ENCODE data around the gene RITA1. TPM values are rescaled to one million over a fixed set of nuclear protein-coding genes. Genes with fewer than 3 reads are reported as not detected.

RITA1 gene
- total and polyA plus RNA-seq, 2 experiments from 2014 or later, result 20.0 to 40.4 TPM

DNA sequence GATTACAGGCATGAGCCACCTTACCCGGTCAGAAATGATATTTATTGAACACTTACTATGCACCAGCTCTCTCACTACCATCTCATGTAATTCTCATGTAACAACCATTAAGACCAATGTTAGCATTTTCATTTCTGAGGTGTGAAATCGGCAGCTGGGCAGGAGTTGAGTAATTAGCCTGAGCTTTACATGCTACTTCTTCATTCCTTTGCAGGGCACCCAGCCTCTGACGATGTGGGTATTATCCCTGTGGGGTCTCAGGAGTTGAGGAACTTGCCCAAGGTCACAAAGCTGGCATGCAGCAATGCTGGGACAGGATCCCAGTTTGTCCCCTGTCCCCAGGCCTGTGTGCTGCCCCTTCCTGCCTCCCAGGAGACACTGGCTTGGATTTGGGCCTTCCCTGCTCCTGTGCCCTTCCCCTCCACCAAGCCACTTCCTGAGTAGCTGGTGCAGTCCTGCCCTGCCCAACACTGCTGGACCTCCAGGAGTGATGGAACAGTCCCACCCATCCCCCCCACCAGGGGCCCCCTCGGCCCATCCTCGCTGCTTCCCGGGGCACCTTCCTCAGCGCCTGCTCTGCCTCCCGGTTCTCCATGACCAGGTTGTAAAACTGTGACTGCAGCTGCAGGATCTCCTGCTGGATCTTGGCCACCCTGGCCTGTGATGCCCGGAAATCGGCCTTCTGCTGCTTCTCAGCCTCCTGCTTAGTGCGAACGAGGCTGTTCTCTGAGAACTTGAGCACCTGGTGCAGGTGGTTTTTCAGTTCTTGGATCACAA lies 14.7 kb downstream of the RITA1 start:
- Mint-ChIP-seq H3K27ac (no peak overlapping the region), H3K4me3 (no peak overlapping the region), H3K27me3 (ENCODE audit: insufficient read depth, low read depth, poor library complexity) (peaks cover 4% of the 10 kb centered on the region), H3K36me3 (ENCODE audit: low read depth) (no peaks in the 10 kb centered on the region), H3K9me3 (no peaks in the 10 kb centered on the region), H3K4me1 (peaks cover 4% of the 10 kb centered on the region; the same call in 1 of the 3 replicates)
- Histone ChIP-seq H3K4me2 (no peak overlapping the region), H3K9me2 (ENCODE audit: insufficient read depth) (no peaks in the 10 kb centered on the region), H2AFZ (no peak overlapping the region), H3K4me1 (ENCODE audit: insufficient read depth) (no peaks in the 10 kb centered on the region; the same call in 1 of the 2 replicates), H4K20me1 (replicated peaks; ENCODE audit: insufficient read depth) (no peaks in the 10 kb centered on the region), H3K27ac (ENCODE audit: low read depth) (no peak overlapping the region), H3K27me3 (ENCODE audit: insufficient read depth) (no peaks in the 10 kb centered on the region), H3K79me2 (replicated peaks; ENCODE audit: insufficient read depth) (no peaks in the 10 kb centered on the region), H3K4me3 (no peak overlapping the region), H3K36me3 (ENCODE audit: insufficient read depth) (no peaks in the 10 kb centered on the region), H3F3A (replicated peaks; ENCODE audit: low read depth) (no peaks in the 10 kb centered on the region)
- no peak for ATAC-seq
- TF ChIP-seq ZNF331 (CRISPR knock-in tag; IDR thresholded peaks at IDR 0.05; ENCODE audit: low read depth) (no peak), NANOG (IDR thresholded peaks at IDR 0.05; ENCODE audit: borderline replicate concordance) (no peak), EZH2 (IDR thresholded peaks at IDR 0.05; ENCODE audit: low read depth, unreplicated experiment) (no peak), POLR2AphosphoS5 (IDR thresholded peaks at IDR 0.05; ENCODE audit: low read depth) (no peak), EZH2phosphoT487 (IDR thresholded peaks at IDR 0.05; ENCODE audit: unreplicated experiment) (no peak), CREB1 (CRISPR knock-in tag; IDR thresholded peaks at IDR 0.05; ENCODE audit: low read depth) (no peak), STAT1 (IDR thresholded peaks at IDR 0.05; ENCODE audit: unreplicated experiment) (no peak), ZNF114 (CRISPR knock-in tag; IDR thresholded peaks at IDR 0.05) (no peak), JUNB (IDR thresholded peaks at IDR 0.05; ENCODE audit: unreplicated experiment) (no peak)
- TF ChIP-seq, protein P1, sequence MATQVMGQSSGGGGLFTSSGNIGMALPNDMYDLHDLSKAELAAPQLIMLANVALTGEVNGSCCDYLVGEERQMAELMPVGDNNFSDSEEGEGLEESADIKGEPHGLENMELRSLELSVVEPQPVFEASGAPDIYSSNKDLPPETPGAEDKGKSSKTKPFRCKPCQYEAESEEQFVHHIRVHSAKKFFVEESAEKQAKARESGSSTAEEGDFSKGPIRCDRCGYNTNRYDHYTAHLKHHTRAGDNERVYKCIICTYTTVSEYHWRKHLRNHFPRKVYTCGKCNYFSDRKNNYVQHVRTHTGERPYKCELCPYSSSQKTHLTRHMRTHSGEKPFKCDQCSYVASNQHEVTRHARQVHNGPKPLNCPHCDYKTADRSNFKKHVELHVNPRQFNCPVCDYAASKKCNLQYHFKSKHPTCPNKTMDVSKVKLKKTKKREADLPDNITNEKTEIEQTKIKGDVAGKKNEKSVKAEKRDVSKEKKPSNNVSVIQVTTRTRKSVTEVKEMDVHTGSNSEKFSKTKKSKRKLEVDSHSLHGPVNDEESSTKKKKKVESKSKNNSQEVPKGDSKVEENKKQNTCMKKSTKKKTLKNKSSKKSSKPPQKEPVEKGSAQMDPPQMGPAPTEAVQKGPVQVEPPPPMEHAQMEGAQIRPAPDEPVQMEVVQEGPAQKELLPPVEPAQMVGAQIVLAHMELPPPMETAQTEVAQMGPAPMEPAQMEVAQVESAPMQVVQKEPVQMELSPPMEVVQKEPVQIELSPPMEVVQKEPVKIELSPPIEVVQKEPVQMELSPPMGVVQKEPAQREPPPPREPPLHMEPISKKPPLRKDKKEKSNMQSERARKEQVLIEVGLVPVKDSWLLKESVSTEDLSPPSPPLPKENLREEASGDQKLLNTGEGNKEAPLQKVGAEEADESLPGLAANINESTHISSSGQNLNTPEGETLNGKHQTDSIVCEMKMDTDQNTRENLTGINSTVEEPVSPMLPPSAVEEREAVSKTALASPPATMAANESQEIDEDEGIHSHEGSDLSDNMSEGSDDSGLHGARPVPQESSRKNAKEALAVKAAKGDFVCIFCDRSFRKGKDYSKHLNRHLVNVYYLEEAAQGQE (IDR thresholded peaks at IDR 0.05; ENCODE audit: unreplicated experiment), result no peak
- TF ChIP-seq, protein P2, sequence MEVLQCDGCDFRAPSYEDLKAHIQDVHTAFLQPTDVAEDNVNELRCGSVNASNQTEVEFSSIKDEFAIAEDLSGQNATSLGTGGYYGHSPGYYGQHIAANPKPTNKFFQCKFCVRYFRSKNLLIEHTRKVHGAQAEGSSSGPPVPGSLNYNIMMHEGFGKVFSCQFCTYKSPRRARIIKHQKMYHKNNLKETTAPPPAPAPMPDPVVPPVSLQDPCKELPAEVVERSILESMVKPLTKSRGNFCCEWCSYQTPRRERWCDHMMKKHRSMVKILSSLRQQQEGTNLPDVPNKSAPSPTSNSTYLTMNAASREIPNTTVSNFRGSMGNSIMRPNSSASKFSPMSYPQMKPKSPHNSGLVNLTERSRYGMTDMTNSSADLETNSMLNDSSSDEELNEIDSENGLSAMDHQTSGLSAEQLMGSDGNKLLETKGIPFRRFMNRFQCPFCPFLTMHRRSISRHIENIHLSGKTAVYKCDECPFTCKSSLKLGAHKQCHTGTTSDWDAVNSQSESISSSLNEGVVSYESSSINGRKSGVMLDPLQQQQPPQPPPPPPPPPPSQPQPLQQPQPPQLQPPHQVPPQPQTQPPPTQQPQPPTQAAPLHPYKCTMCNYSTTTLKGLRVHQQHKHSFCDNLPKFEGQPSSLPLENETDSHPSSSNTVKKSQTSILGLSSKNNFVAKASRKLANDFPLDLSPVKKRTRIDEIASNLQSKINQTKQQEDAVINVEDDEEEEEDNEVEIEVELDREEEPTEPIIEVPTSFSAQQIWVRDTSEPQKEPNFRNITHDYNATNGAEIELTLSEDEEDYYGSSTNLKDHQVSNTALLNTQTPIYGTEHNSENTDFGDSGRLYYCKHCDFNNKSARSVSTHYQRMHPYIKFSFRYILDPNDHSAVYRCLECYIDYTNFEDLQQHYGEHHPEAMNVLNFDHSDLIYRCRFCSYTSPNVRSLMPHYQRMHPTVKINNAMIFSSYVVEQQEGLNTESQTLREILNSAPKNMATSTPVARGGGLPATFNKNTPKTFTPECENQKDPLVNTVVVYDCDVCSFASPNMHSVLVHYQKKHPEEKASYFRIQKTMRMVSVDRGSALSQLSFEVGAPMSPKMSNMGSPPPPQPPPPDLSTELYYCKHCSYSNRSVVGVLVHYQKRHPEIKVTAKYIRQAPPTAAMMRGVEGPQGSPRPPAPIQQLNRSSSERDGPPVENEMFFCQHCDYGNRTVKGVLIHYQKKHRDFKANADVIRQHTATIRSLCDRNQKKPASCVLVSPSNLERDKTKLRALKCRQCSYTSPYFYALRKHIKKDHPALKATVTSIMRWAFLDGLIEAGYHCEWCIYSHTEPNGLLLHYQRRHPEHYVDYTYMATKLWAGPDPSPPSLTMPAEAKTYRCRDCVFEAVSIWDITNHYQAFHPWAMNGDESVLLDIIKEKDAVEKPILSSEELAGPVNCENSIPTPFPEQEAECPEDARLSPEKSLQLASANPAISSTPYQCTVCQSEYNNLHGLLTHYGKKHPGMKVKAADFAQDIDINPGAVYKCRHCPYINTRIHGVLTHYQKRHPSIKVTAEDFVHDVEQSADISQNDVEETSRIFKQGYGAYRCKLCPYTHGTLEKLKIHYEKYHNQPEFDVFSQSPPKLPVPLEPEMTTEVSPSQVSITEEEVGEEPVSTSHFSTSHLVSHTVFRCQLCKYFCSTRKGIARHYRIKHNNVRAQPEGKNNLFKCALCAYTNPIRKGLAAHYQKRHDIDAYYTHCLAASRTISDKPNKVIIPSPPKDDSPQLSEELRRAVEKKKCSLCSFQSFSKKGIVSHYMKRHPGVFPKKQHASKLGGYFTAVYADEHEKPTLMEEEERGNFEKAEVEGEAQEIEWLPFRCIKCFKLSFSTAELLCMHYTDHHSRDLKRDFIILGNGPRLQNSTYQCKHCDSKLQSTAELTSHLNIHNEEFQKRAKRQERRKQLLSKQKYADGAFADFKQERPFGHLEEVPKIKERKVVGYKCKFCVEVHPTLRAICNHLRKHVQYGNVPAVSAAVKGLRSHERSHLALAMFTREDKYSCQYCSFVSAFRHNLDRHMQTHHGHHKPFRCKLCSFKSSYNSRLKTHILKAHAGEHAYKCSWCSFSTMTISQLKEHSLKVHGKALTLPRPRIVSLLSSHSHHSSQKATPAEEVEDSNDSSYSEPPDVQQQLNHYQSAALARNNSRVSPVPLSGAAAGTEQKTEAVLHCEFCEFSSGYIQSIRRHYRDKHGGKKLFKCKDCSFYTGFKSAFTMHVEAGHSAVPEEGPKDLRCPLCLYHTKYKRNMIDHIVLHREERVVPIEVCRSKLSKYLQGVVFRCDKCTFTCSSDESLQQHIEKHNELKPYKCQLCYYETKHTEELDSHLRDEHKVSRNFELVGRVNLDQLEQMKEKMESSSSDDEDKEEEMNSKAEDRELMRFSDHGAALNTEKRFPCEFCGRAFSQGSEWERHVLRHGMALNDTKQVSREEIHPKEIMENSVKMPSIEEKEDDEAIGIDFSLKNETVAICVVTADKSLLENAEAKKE (CRISPR knock-in tag; IDR thresholded peaks at IDR 0.05), result no peak
- TF ChIP-seq, protein P3, sequence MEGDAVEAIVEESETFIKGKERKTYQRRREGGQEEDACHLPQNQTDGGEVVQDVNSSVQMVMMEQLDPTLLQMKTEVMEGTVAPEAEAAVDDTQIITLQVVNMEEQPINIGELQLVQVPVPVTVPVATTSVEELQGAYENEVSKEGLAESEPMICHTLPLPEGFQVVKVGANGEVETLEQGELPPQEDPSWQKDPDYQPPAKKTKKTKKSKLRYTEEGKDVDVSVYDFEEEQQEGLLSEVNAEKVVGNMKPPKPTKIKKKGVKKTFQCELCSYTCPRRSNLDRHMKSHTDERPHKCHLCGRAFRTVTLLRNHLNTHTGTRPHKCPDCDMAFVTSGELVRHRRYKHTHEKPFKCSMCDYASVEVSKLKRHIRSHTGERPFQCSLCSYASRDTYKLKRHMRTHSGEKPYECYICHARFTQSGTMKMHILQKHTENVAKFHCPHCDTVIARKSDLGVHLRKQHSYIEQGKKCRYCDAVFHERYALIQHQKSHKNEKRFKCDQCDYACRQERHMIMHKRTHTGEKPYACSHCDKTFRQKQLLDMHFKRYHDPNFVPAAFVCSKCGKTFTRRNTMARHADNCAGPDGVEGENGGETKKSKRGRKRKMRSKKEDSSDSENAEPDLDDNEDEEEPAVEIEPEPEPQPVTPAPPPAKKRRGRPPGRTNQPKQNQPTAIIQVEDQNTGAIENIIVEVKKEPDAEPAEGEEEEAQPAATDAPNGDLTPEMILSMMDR (conservative IDR thresholded peaks at IDR 0.05; ENCODE audit: low read depth in 2 of 2), result no peak
- TF ChIP-seq, protein P4, sequence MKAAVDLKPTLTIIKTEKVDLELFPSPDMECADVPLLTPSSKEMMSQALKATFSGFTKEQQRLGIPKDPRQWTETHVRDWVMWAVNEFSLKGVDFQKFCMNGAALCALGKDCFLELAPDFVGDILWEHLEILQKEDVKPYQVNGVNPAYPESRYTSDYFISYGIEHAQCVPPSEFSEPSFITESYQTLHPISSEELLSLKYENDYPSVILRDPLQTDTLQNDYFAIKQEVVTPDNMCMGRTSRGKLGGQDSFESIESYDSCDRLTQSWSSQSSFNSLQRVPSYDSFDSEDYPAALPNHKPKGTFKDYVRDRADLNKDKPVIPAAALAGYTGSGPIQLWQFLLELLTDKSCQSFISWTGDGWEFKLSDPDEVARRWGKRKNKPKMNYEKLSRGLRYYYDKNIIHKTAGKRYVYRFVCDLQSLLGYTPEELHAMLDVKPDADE (IDR thresholded peaks at IDR 0.05), result no peak
- no peak for DNase-seq (ENCODE audit: low spot score)
